GM18511 (cell line): ENCODE results near the gene TMEM170A.
"Not testable (repeated sequence)": the region's sequence is repeated elsewhere in the genome, so short reads cannot be mapped to it uniquely, and the experiment has no call there.

Experiments used
- ATAC-seq: cut with Tn5 transposase; IDR thresholded peaks from one replicate; pipeline ENCODE4 v1.9.1; 2021; ENCODE audit warnings: mild to moderate bottlenecking, moderate library complexity; ENCODE audit not compliant: unreplicated experiment

Gene TMEM170A

GRCh38 chr16:75464122-75464918 lies at the start of gene TMEM170A:
TSS of gene TMEM170A (minus strand) at chr16:75464689. CDS start at chr16:75464600, 89 bp downstream.
- peak; percentile 90 for ATAC-seq

GRCh38 chr16:75506574-75506973 lies 42.1 kb upstream of the TMEM170A start:
- ATAC-seq, result no peak

- ATAC-seq, result no peak
Observed at GRCh38 chr16:75506107-75506506, 41.6 kb upstream of the TMEM170A start.

- no peak for ATAC-seq
Observed at GRCh38 chr16:75503801-75504200, 39.3 kb upstream of the TMEM170A start.

- ATAC-seq, result no peak
Observed at GRCh38 chr16:75502916-75503605, 38.6 kb upstream of the TMEM170A start.

- ATAC-seq, result not testable (repeated sequence)
Observed at GRCh38 chr16:75501820-75502219, 37.3 kb upstream of the TMEM170A start.

- ATAC-seq, result no peak
Observed at GRCh38 chr16:75501359-75501758, 36.9 kb upstream of the TMEM170A start.

GRCh38 chr16:75498605-75499322 lies 34.3 kb upstream of the TMEM170A start:
- not testable (repeated sequence) for ATAC-seq

GRCh38 chr16:75497558-75497957 lies 33.1 kb upstream of the TMEM170A start:
- no peak for ATAC-seq

- peak; percentile 83 for ATAC-seq
Observed at GRCh38 chr16:75495076-75495674, 30.7 kb upstream of the TMEM170A start, which contains the start of gene CHST6. TSS of gene CHST6 (minus strand) at chr16:75495441. CDS start at chr16:75479828, 15,613 bp downstream.

- no peak for ATAC-seq
Observed at GRCh38 chr16:75494661-75495075, 30.2 kb upstream of the TMEM170A start.

- ATAC-seq, result no peak
Observed at GRCh38 chr16:75494184-75494583, 29.7 kb upstream of the TMEM170A start.

- ATAC-seq, result no peak
Observed at GRCh38 chr16:75491876-75492275, 27.4 kb upstream of the TMEM170A start.

- ATAC-seq, result no peak
Observed at GRCh38 chr16:75488322-75488721, 23.8 kb upstream of the TMEM170A start.

GRCh38 chr16:75486676-75487313 lies 22.3 kb upstream of the TMEM170A start:
- ATAC-seq, result peak; percentile 57

GRCh38 chr16:75486014-75486675 lies 21.7 kb upstream of the TMEM170A start:
- peak; percentile 5 for ATAC-seq

- ATAC-seq, result peak; percentile 73
Observed at GRCh38 chr16:75485230-75486013, 20.9 kb upstream of the TMEM170A start.

- ATAC-seq, result no peak
Observed at GRCh38 chr16:75483222-75483621, 18.7 kb upstream of the TMEM170A start.
